Measurements from ENCODE around the gene MYEOV. TPM values are rescaled to one million over a fixed set of nuclear protein-coding genes. Genes with fewer than 3 reads are reported as not detected.

The MYEOV gene
- total RNA-seq, 1 experiment from 2014 or later, result 0.22 TPM

DNA sequence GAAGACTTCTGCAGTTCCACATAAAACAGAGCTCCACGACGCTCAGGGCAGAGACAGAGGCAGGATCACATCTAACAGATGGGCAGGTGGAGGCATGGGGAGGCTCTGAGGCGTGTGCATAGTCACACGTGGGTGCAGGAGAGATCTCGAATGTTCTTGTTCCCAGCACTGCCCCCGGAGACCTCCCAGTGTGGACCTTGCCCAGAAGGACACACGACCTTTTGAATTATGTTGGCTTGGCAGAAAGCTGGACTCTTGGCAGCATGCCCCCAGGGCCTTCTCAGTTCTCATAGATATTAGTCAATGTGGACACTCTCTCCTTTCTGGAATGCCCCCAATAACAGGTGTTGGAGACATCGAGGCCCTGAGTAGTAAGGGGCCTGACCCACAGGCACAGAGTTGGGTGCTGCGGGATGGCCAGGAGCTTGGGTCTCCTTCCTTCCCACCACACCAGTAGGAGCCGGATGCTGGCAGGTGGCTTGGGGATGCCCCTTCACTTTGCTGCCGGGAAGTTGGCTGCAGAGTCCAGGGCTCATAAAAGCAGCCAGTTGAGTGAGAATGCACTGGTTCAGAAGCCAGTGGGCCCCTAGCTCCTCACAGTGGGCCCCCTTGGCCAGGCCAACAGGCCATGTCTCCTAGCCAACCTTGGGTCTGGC, 12.1 kb downstream of the MYEOV start:
- no peak overlapping the region for H3K9ac ChIP-seq (ENCODE audit: extremely low read depth, insufficient read length, low read length)
- WGBS (ENCODE audit: extremely low coverage, insufficient read length, low lambda C conversion rate), result no CpG with 5 or more reads among the region's 11 CpGs
- Mint-ChIP-seq H3K36me3 (ENCODE audit: insufficient read depth in 1 of 3, low read depth in 3 of 3) (no peaks in the 10 kb centered on the region), H3K9me3 (no peaks in the 10 kb centered on the region), H3K27ac (no peak overlapping the region; a peak in 1 of 7 replicates), H3K4me3 (no peak overlapping the region; a peak in 1 of 5 replicates), H3K27me3 (ENCODE audit: low read depth) (peaks cover 8% of the 10 kb centered on the region), H3K4me1 (peaks cover 3 to 8% of the 10 kb centered on the region in 2 experiments)
- H4K8ac ChIP-seq (replicated peaks; ENCODE audit: insufficient read length, low read depth, low read length), result no peak overlapping the region
- H4K5ac ChIP-seq (ENCODE audit: insufficient read length, low read depth, low read length), result no peak overlapping the region
- H3K27ac ChIP-seq (ENCODE audit: insufficient read length, low read depth, low read length), result no peak overlapping the region
- no peak overlapping the region for H2BK20ac ChIP-seq (ENCODE audit: low read depth, low read length, poor library complexity, severe bottlenecking)
- no peaks in the 10 kb centered on the region for H4K20me1 ChIP-seq (ENCODE audit: control insufficient read depth, insufficient read depth, insufficient read length)
- no peak for DNase-seq
- H2BK12ac ChIP-seq (ENCODE audit: insufficient read length, low read depth, low read length), result no peak overlapping the region
- H3K79me2 ChIP-seq (ENCODE audit: insufficient read depth, low read length), result no peaks in the 10 kb centered on the region
- H3T11ph ChIP-seq (ENCODE audit: low read length), result no peak overlapping the region
- no peaks in the 10 kb centered on the region for H3K4me1 ChIP-seq (ENCODE audit: insufficient read depth, low read length)
- H4K91ac ChIP-seq (ENCODE audit: insufficient read length, low read depth, low read length), result no peak overlapping the region
- H3K79me1 ChIP-seq (ENCODE audit: insufficient read depth, low read depth, low read length, poor library complexity, severe bottlenecking), result no peaks in the 10 kb centered on the region
- no peak overlapping the region for H2AK5ac ChIP-seq (ENCODE audit: insufficient read length, low read length)
- H3K9me3 ChIP-seq (ENCODE audit: control insufficient read depth, low read depth, low read length), result no peaks in the 10 kb centered on the region
- no peak overlapping the region for H3K23ac ChIP-seq (ENCODE audit: insufficient read length, low read depth, low read length)
- H3K56ac ChIP-seq (ENCODE audit: insufficient read length, low read depth, low read length), result no peak overlapping the region
- no peak overlapping the region for H2AFZ ChIP-seq (ENCODE audit: low read length)
- H3K4ac ChIP-seq (ENCODE audit: low read depth, low read length), result no peak overlapping the region
- H3K18ac ChIP-seq (ENCODE audit: insufficient read length, low read depth, low read length), result no peak overlapping the region
- H3K4me2 ChIP-seq (ENCODE audit: insufficient read depth, insufficient read length, low read length), result no peak overlapping the region
- no peak overlapping the region for H2BK120ac ChIP-seq (ENCODE audit: low read depth, low read length, poor library complexity, severe bottlenecking)
- TF ChIP-seq, protein P1, sequence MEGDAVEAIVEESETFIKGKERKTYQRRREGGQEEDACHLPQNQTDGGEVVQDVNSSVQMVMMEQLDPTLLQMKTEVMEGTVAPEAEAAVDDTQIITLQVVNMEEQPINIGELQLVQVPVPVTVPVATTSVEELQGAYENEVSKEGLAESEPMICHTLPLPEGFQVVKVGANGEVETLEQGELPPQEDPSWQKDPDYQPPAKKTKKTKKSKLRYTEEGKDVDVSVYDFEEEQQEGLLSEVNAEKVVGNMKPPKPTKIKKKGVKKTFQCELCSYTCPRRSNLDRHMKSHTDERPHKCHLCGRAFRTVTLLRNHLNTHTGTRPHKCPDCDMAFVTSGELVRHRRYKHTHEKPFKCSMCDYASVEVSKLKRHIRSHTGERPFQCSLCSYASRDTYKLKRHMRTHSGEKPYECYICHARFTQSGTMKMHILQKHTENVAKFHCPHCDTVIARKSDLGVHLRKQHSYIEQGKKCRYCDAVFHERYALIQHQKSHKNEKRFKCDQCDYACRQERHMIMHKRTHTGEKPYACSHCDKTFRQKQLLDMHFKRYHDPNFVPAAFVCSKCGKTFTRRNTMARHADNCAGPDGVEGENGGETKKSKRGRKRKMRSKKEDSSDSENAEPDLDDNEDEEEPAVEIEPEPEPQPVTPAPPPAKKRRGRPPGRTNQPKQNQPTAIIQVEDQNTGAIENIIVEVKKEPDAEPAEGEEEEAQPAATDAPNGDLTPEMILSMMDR (conservative IDR thresholded peaks at IDR 0.05), result no peak
- no peak overlapping the region for H2BK5ac ChIP-seq (ENCODE audit: insufficient read length, low read length)
- H3K23me2 ChIP-seq (ENCODE audit: insufficient read length, low read depth, low read length, poor library complexity, severe bottlenecking), result no peaks in the 10 kb centered on the region
- H3K14ac ChIP-seq (ENCODE audit: insufficient read depth, low read length), result peak overlapping the region; percentile 30; the same call in 1 of the 2 replicates
- H2BK15ac ChIP-seq (ENCODE audit: low read depth, low read length), result no peak overlapping the region
- no peaks in the 10 kb centered on the region for H3K27me3 ChIP-seq (ENCODE audit: insufficient read depth, low read length)

All from H9 (cell line).